ENCODE measurements around the gene THSD4. TPM values are rescaled to one million over a fixed set of nuclear protein-coding genes. Genes with fewer than 3 reads are reported as not detected.
"Not testable (repeated sequence)": the region's sequence is repeated elsewhere in the genome, so short reads cannot be mapped to it uniquely, and the experiment has no call there.

The THSD4 gene
- total RNA-seq, 4 donors from 2014 or later = 39.4 to 232 (median 127) TPM

- H3K4me3 ChIP-seq = no peak overlapping the region
- no peak overlapping the region for H3K27ac ChIP-seq
- no peaks in the 10 kb centered on the region for H3K36me3 ChIP-seq
- no peak for DNase-seq
- TF ChIP-seq CTCF (IDR thresholded peaks at IDR 0.05) = no peak
- TF ChIP-seq POLR2A (IDR thresholded peaks at IDR 0.05) = no peak
- H3K4me1 ChIP-seq = no peaks in the 10 kb centered on the region
- peaks cover 0 to 16% (median 15%) of the 10 kb centered on the region in 3 donors for H3K9me3 ChIP-seq
- intact Hi-C loops (cut with DNase I) = no loop called here
- H3K27me3 ChIP-seq = no peaks in the 10 kb centered on the region
Observed at GRCh38 chr15:71171195-71171594, 55.9 kb downstream of the THSD4 start.

- DNase-seq; H3K27ac ChIP-seq; intact Hi-C loops (cut with DNase I); H3K36me3 ChIP-seq; H3K4me3 ChIP-seq; H3K27me3 ChIP-seq; H3K4me1 ChIP-seq: not testable (repeated sequence)
- H3K9me3 ChIP-seq = peaks cover 0 to 16% (median 15%) of the 10 kb centered on the region in 3 donors
- no CpG with 5 or more reads among the region's 17 CpGs for WGBS, 2 donors
Observed at GRCh38 chr15:71174360-71174759, 59.1 kb downstream of the THSD4 start.

GRCh38 chr15:71180986-71181853 is 65.9 kb downstream of the THSD4 start:
- Histone ChIP-seq H3K27ac (no peak overlapping the region), H3K36me3 (no peaks in the 10 kb centered on the region), H3K4me3 (no peak overlapping the region), H3K9me3 (no peaks in the 10 kb centered on the region), H3K4me1 (no peaks in the 10 kb centered on the region), H3K27me3 (no peaks in the 10 kb centered on the region)
- DNase-seq = no peak
- 63 to 80% methylated on average over 3 of the region's 3 CpGs for WGBS, 2 donors
- intact Hi-C loops (cut with DNase I) = no loop called here
- TF ChIP-seq POLR2A (IDR thresholded peaks at IDR 0.05) = no peak
- no peak for TF ChIP-seq CTCF (IDR thresholded peaks at IDR 0.05)

GRCh38 chr15:71182522-71182921 is 67.3 kb downstream of the THSD4 start:
- no peak for TF ChIP-seq CTCF (IDR thresholded peaks at IDR 0.05)
- no peak for TF ChIP-seq POLR2A (IDR thresholded peaks at IDR 0.05)
- H3K36me3 ChIP-seq = no peaks in the 10 kb centered on the region
- H3K9me3 ChIP-seq = no peaks in the 10 kb centered on the region
- DNase-seq = no peak
- intact Hi-C loops (cut with DNase I) = no loop called here
- H3K27ac ChIP-seq = no peak overlapping the region
- no peaks in the 10 kb centered on the region for H3K4me1 ChIP-seq
- H3K4me3 ChIP-seq = no peak overlapping the region
- H3K27me3 ChIP-seq = no peaks in the 10 kb centered on the region

GRCh38 chr15:71183063-71183462 is 67.8 kb downstream of the THSD4 start:
- Histone ChIP-seq H3K36me3 (no peaks in the 10 kb centered on the region), H3K9me3 (no peaks in the 10 kb centered on the region), H3K4me1 (no peaks in the 10 kb centered on the region), H3K27ac (no peak overlapping the region), H3K4me3 (no peak overlapping the region), H3K27me3 (no peaks in the 10 kb centered on the region)
- no peak for TF ChIP-seq CTCF (IDR thresholded peaks at IDR 0.05)
- no peak for TF ChIP-seq POLR2A (IDR thresholded peaks at IDR 0.05)
- WGBS, 2 donors = 84 to 90% methylated on average over 9 of the region's 9 CpGs
- intact Hi-C loops (cut with DNase I) = no loop called here
- DNase-seq = no peak
